Head of caudate nucleus (tissue), 42 donors: ENCODE measurements around the gene RNASEH2B.

Experiments
- DNase-seq, 42 donors: peaks; one replicate each; pipeline versions ENCODE4 v3.0.0 to v3.0.0-alpha.2; 2020 to 2021; ENCODE audit warnings: mixed read lengths in 7 of 42
- intact Hi-C: fragments of 100-400 bp; cut with DNase I; formaldehyde crosslinking; loops from one replicate; pipeline ENCODE4 v1.15.0; 2022

Gene RNASEH2B

GRCh38 chr13:50898338-50898737, 11.3 kb upstream of the RNASEH2B start:
- intact Hi-C loops = no loop called here
- no peak for DNase-seq

DNA sequence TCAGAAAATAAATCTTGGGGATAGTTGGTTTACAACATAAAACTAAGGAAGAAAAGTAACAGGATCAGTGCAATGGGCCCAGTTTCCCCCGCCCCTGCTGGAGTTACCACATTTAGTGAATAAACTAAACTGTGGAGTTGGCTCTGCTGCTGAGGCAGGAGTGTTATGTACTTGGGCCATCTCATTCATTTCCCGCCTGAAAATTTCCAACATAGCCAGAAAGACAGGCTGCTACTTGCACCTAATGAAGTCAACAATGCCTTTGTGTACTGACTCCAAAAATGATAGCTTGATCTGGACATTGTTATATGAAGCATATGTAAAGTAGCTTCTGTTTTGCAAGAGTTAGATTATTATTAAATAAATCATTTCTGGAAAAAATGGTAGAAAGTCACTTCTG, 7.9 kb upstream of the RNASEH2B start:
- no peak for DNase-seq
- intact Hi-C loops = no loop called here

DNA sequence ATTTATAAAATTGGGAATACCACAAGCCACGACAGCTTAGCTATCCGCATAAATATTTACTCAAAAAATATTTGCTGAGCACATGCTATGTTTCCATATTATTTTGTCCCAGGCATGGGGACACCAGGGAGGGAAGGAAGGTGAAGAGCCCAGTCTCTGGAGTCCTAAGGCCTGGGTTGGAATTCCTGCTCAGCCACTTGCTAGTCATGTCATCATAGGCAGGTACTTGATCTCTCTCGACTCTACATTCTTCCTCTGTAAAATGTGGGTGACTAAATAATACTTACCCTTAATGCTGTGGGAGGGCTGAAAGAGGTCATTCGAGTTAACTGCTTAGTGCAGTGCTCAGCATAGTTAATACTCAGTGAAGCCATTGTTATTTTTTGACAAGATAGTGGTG, 4.3 kb upstream of the RNASEH2B start:
- intact Hi-C loops = no loop called here
- DNase-seq = no peak

- no peak for DNase-seq
- intact Hi-C loops = no loop called here
Measured at GRCh38 chr13:50907781-50908180, 1.8 kb upstream of the RNASEH2B start.

GRCh38 chr13:50908371-50908770, 1.2 kb upstream of the RNASEH2B start:
- DNase-seq = no peak
- intact Hi-C loops = no loop called here

GRCh38 chr13:50910485-50910805, 854 bp downstream of the RNASEH2B start:
- intact Hi-C loops = loop anchor here (5.0 to 10.0 kb wide), 3 partner anchors 828 to 1118 kb away; partner anchors contain the start of gene KPNA3
- peak in 6 of 42 donors; percentile 20 to 36 (median 34) for DNase-seq

DNA sequence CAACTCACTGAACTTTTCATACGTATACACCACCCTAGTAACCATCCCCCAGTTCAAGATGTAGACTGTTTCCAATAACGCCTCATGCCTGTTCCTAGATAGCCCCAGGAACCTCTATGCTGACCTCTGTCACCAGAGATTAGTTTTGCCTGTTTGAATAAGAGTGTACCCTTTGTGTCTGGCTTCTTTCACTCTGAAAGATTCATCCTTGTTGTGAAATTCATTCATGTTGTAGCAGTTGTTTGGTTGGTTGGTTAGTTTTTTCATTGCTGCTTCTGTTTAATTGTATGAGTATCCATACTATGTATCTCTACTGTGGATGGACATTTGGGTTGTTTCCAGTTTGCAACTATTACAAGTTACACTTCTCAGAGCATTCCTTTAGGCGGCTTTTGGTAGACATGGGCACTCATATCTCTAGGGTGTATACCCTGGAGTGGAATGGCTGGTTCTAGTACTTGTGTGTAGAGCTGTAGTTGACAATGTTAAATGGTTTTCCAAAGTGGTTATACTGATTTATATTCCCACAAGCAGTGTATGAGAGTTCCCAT, 1.6 kb downstream of the RNASEH2B start:
- intact Hi-C loops = loop anchor here (5.0 to 10.0 kb wide), 3 partner anchors 829 to 1119 kb away; partner anchors contain the start of gene KPNA3
- no peak for DNase-seq

DNA sequence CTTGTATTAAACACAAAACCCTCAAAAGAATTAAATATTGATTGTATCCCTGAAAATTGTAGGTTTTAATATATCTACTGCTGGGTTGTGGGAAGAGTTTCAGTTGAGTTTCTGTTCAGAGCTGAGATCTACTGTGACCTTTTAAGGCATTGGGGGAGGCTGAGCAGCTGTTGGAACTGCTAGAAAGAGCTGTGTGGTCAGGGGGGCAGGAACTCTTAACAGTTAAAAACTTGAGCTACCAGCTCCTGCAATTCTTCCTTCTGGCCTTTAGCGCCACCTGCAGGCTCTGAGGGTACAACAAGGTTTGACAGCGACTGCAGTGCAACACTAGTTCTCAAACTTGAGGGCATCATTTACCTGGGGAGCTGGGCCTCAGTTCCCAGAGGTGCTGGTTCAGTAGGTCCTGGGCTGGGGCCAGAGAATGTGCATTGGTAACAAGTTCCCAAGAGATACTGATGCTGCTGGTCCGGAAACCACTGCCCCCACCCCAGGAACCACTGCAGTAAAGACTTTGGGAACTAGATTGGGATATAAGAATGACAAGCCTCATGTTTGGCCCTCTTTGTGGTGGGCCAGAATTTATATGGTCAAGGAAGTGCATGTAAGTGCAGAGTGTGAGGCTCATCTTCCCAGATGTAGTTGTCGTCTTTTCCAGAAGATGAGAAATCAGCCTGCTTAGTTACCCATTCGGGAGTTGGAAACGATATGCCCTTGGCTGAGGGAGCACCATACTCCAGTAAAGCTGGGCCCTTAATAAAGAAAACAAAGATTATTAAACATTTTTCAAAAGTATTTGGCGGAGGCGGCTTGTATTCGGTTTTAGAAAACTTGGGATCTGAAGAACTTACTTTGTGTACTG, 2.6 kb downstream of the RNASEH2B start:
- DNase-seq = peak; percentile 72 to 96 (median 91)
- intact Hi-C loops = loop anchor here (5.0 to 10.0 kb wide), 3 partner anchors 830 to 1120 kb away; partner anchors contain the start of gene KPNA3

DNA sequence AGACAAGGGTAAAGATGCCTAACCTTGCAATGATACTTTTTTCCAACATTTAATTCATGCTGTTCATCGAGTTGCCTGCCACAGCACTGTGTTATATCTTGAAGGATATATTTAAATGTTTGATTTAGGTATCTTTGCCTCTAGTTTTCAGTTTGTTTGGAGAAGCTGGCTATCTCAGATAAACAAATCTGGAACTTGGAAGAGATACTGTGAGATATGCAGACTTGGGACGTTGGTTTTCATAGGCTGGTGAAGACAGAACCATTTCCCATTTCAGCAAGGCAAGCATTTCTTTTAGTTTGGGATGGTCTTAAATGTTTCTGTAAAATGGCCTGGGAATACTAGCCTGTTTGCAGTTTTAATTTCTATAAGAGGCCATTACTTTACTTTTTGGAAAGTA, 3.3 kb downstream of the RNASEH2B start:
- intact Hi-C loops = loop anchor here (5.0 to 10.0 kb wide), 3 partner anchors 831 to 1121 kb away; partner anchors contain the start of gene KPNA3
- no peak for DNase-seq

GRCh38 chr13:50914176-50914700, 4.6 kb downstream of the RNASEH2B start:
- no peak for DNase-seq
- intact Hi-C loops = loop anchor here (5.0 to 10.0 kb wide), 3 partner anchors 832 to 1122 kb away; partner anchors contain the start of gene KPNA3

DNA sequence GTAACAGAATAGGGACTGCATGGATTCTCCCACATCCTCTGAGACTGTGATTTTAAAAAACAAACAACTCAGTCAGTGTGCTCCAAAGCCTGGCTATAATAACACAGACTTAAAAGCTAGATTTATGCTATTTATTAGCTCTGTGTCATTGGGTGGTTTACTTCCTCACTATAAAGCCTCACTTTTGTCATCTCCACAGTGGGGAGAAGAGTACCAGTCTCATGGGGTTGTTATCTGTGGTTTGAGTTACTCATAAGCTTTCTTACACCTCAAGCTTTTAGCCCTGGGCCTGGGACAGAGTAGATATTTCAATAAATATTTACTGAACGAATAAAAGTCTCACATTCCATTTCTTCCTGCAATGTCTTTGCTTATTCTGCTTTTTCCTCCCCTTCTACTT, 5.3 kb downstream of the RNASEH2B start:
- intact Hi-C loops = loop anchor here (5.0 to 10.0 kb wide), 3 partner anchors 833 to 1123 kb away; partner anchors contain the start of gene KPNA3
- DNase-seq = no peak

DNA sequence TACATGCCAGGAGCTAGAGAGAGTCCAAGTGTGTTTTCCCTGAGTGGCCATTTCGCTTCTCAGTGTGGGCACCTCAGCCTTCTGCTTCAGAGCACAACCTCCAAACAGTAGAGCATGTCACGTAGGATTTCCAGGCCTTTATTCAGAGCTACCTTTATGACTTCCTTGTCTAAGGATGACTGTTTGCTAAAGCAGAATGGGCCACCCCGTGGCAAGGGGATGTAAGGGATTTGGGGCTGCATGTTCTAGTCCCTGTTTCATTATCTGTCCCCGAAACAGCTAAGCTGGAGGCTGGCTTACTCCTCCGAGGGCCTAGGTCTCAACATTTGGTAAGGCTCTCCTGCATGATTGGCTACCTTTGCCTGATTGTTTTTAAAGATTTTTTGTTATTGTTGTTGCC, 6.0 kb downstream of the RNASEH2B start:
- no peak for DNase-seq
- intact Hi-C loops = loop anchor here (10.0 kb wide), 1 partner anchor 941 kb away; no protein-coding TSS in a partner anchor

- intact Hi-C loops = loop anchor here (10.0 kb wide), 1 partner anchor 942 kb away; no protein-coding TSS in a partner anchor
- peak in 12 of 42 donors; percentile 8 to 29 (median 16) for DNase-seq
Measured at GRCh38 chr13:50916701-50917184, 7.2 kb downstream of the RNASEH2B start.

DNA sequence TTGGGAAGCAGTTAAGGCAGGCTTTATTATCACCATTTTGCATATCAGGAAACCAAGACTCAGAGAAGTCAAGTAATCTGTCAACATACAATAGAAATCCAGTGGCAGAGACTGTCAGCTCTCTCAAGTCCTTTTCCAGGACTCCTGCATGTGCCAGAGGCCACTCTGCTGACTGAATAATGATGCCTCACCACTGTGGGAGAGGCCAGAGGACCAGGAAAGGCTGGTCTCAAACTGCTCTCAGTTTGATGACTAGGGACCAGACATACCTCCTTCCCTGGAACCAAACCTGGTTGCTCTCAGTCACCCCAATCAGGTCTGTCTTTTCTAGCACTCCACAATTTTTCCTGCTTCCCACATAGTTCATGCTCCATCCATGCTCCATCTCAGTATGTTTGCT, 8.0 kb downstream of the RNASEH2B start:
- intact Hi-C loops = loop anchor here (10.0 kb wide), 1 partner anchor 943 kb away; no protein-coding TSS in a partner anchor
- DNase-seq = no peak

- intact Hi-C loops = loop anchor here (10.0 kb wide), 1 partner anchor 944 kb away; no protein-coding TSS in a partner anchor
- no peak for DNase-seq
Measured at GRCh38 chr13:50918567-50918966, 9.0 kb downstream of the RNASEH2B start.

GRCh38 chr13:50919277-50919676, 9.7 kb downstream of the RNASEH2B start:
- no peak for DNase-seq
- intact Hi-C loops = loop anchor here (10.0 kb wide), 1 partner anchor 944 kb away; no protein-coding TSS in a partner anchor

DNA sequence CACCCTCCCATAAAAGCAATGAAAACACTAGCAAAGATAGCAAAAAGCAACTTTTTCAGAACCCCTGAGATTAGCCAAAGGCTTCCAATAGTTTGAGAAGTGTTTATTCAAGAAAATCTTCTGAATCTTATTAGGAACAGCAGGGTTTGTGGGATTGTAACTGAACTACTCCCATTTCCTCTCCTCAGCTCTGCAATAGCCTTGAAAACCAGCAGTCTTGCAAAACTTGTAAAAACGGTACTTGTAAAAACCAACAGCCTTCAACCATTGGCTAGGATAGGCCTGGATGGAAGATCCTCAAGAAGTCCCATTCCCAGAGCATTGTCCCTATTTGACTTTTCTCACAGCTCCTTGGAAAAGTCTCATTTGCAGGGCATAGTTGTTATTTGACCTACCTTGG, 12.1 kb downstream of the RNASEH2B start:
- no peak for DNase-seq
- intact Hi-C loops = no loop called here

DNA sequence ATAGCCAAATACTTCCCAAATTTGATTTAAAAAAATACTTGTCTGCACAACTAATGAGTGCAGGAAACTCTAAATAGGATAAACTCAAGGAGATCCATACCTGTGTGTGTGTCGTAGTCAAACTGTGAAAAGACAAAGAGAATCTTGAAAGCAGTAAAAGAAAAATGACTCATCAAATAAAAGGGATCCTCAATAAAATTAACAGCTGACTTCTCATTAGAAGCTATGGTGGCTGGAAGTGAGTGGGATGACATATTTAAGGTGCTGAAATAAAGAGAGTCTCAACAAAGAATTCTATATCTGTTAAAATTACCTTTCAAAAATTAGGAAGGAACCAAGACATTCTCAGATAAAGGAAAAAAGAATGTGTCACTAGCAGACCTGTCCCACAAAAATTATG, 13.7 kb downstream of the RNASEH2B start:
- intact Hi-C loops = no loop called here
- DNase-seq = no peak

DNA sequence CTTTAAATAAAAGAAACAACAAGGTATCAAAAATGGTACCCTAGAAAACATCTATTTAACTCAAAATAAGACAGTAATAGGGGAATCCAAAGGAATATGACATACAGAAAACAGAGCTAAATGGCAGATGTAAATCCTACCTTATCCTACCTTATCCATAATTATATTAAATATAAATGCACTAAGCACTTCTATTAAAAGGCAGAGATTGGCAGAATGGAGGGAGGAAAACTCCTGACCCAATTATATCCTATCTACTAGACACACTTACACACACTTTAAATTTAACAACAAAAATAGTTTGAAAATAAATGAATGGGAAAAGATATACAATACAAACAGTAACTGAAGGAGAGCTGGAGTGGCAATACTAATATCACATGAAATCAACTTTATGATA, 14.4 kb downstream of the RNASEH2B start:
- intact Hi-C loops = no loop called here
- DNase-seq = no peak

DNA sequence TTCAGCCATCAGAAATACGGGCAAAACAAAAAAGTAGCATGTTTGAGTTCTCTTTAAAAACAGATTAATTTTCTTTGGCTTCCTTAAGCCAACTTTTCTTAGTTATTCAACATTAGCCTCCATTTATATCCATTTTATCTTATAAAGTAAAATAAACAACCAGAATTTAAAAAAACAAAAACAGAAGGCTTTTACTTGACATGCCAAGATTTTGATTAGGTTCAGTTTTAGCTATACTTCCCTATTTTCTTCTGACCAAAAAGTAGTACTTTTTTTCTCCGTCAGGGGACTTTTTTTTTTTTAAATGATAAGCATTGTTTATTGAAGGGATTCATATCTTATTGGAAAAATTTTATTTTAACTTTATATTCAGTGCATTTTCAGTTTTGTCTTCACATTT, 18.1 kb downstream of the RNASEH2B start:
- intact Hi-C loops = no loop called here
- DNase-seq = no peak
